ENCODE measurements around the gene PLEKHA3.
"Not testable (repeated sequence)": the region's sequence is repeated elsewhere in the genome, so short reads cannot be mapped to it uniquely, and the experiment has no call there.

PLEKHA3 gene

DNA sequence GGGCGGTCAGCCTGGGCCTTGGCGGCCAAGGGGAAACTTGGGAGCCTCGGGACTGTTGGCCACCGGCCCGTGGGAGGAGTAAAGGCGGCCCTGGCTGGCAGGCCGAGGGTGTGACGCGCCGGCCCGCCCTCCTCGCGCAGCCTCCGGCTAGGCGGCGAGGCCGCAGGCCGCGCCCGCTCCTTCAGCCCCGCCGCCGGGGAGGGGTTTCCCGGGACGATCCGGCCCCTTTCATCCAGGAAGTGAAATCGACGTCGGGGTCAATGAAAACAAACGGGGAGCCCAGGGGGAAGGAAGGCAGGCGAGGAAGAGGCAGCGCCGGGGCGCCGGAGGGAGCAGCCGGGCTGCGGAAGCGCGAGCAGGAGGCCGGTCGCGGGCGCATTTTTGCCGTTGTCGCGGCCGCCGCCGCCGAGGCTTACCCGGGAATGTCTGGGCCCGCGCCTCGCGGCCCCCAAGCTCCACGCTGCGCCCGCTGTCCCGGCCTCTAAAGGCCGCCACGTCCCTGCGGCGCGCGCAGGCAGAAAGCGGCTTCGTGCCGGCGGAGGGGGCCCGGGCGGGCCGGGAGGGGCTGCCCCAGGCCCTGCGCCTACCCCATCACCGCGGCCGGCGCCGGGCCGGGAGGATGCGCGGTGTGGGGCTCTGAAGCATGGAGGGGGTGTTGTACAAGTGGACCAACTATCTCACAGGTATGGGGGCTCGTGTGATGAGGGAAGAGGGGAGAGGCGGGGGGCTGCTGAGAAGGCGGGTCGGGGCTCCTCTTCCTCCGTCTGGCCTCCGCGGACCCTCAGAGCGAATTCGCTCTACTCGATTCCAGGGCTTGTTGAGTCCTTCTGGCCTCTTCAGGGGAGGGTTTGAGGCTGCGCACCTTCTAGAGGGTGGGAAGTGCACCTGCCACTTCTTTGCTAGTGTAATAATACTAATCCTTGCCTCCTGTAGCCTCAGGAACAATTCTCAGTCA is at the start of gene PLEKHA3:
Gene PLEKHA3 (plus strand): TSS at position 231 of the 955 bp plus-strand sequence. CDS start 413 bp downstream, at position 644.
- no peak for DNase-seq

DNA sequence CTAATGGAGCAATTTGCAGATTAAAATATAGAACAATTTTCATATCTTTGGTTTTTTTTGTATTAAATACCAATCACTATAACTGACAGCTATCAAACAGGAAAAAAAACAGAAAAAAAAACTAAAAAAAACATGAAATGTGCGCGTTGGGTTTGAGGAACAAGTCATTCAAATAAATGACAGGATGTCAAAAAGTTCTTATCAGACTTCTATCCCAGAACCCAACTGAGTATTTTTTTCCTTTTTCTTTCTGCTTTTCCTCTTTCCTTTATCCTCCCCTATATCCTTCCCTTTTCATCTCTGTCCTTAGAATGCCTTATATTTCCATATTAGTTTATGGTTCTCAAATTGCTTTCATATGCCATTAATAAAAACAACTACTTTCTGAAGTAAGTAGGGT is 43.6 kb upstream of the PLEKHA3 start:
- no peak for DNase-seq

DNA sequence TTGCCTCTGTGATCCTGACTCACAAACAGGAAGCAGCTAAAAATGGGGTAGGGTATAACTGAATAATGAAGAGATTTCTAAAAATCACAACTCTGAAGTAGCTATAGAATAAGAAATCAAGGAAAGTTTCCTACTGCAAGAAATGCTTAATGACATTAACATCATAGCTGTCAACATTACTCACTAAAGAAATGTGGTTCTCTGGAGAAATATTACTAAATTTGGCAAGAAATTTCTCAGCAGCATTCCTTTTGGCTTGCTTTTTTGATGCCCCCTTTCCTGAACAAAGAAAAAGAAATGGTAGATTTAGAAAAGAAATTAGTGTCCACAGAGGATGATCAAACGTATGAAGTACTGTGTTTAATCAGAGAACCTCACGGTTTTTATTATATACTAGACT is 38.8 kb upstream of the PLEKHA3 start:
- DNase-seq: no peak

DNA sequence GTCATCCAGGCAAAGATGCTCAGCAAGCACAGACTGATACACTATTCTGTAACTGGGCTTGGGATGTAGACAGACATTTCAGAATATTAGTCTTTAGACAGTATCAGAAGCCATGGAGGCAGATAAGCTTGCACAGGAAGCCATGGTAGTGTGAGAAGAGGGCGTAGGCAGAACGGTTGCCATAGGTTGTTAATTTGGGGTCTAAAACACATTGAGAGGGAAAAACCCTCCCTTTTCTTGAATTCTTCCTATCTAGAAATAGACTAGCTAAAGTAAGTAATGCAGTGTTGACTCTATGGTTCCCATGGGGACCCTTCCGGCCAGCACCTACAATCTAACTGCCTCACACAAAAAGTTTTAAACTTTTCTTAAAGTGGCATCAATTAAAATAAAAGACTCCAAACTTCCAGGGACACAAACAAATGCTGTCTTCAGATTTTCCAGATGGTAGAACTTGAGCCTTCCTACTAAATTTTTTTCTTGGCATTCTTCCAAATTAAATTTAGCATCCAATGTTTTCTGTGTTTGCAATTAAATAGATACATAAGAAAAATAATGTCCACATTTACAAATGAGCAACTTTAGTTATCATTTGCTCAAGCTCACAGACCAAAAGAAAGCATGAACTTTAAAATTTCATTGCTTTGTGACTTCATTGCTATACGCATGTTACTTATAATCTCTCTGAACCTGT is 31.1 kb upstream of the PLEKHA3 start:
- no peak for DNase-seq

DNA sequence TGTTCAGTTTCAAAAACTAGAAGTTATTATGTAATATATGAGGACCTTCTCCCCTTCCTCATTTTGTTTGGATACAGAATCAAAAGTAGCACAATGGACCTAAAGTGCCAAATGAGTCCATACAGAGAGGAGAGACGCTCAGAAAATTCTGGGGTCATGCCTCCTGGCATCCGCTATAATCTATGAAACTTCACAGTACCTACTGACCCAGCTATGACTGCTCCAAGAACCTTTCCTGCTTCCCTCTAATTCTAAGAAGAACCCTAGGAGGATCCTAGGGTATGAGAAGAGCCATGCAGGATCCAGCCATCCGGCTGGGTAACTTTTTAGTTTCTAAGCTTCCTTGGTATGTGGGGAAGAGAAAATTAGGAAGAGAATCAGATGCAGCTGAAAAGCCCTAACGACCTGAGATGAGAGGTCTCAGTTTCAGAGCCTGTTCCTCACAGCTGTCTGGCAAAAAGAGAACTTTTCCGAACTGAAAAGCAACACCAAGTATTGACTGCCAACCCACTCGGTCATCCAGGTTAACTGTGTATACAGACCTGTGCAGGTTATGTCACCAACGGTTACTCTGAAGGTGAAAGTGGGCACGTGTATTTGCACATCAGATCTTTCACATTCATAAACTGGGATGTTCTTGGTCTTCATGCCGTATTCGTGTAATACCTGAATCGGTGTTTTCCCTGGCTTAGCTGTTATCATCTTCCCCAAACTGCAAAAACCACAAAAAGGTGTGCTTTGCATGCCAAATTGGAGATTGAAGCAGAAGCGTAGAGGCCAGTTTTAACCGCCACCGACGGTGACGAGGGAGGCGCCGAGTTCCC is 30.3 kb upstream of the PLEKHA3 start:
- no peak for DNase-seq

DNA sequence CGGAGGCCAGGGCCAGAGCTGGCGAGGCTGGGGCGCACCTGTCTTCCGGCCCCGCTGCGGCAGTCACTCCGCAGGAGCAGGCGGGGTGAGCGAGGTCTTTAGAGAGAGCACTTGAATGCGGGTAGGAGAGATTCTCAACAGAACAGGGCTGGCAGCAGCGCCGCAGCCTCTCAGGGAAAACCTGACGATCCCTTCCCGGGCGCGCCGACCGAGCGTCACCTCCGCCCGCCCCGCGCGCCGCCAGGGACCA is 29.8 kb upstream of the PLEKHA3 start:
- peak; percentile 22 for DNase-seq

DNA sequence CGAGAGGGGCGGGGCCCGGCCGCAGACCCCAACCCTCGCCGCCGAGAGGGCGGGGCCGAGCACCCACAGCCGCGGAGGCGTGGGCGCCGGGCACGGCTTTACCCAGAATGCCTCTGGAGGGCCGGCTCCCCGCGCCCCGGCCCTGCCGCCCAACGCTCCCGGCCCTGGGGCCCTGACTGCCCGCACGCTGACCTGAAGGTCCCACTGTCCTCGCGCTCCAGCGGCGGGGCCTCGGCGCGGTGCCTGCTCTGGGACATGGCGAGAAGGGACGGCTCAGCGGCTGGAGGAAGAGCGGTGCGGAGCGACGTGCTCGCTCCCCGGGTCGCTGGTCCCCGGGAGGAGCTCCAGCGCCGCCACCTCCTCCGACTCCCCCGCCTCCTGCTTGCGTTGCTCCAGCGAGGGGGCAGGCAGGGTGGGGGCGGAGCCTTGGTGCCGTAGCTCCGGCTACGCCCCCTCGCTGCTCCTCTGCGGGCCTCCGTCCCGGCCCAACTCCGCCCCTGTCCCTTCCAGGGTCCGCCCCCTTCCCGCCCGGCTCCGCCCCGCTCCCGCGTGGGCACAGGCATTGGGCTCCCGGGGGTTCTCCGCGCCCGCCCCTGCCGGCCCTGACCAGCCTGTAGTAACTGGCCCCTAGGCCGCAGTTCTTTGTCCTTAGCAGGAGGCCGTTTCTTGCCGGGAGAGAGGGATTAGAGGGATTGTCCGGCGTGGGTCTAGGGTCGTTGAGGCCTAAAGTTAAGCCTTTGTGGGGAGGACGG is 29.3 kb upstream of the PLEKHA3 start, which contains the start of the genes PJVK and PRKRA:
Gene PJVK (plus strand): TSS at position 605 of the 752 bp plus-strand sequence. CDS start 2,032 bp downstream, outside the sequence.
Gene PRKRA (minus strand): TSS at position 402 of the 752 bp plus-strand sequence. CDS start 145 bp downstream, at position 257.
- DNase-seq: peak; percentile 8

DNA sequence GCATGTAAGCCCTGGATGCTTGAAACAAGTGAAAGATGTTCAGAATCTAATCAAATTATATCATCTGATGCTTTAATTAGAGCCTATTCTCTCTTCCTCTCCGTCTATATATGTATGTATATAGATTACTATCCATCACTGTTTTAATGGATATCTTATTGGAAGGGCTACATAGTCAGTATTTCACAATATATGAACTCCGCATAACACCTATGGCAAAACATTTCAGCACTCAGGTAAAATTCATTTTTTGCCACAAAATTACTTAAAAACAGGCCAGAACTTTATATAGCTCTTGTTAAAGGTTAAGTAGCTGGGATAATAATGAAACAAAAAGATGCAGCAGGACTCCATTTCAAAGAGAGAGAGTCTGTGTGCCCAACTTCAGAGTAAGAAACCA is 27.9 kb upstream of the PLEKHA3 start:
- no peak for DNase-seq

DNA sequence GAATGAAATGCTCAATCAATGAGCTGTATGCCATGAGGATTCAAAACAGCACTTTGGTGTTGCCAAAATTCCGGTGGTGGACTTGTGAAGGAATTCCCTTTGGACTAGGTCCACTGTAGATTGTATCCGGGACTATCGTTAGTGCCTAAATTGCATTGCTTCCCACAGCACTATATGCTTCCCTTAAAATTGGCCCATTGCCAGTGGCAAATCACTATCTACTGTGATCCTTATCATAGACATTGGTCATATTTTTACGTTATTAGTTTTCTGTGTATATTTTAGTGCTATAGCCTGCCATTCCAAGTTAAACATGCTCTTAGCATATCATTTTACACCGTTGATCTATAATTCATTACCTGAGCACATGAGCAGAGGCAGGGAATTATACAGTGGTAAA is 27.4 kb upstream of the PLEKHA3 start:
- no peak for DNase-seq

DNA sequence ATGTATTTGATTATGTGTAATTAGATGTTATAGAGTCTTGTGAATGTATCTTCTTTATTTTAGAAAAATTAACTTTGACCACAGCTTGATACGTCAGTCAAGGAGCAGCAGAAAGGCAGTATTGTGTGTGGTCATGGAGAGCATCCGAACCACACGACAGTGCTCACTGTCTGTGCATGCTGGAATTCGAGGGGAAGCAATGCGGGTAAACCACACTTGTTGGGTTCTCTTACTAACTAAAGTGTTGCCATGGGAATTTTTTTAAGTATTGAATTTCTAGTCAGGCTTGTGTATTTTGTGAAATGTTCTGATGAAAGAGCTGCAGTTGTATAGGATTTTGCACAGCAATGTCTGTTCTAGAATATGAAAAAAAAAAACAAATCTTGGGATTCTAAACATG is 24.3 kb upstream of the PLEKHA3 start:
- DNase-seq: no peak

DNA sequence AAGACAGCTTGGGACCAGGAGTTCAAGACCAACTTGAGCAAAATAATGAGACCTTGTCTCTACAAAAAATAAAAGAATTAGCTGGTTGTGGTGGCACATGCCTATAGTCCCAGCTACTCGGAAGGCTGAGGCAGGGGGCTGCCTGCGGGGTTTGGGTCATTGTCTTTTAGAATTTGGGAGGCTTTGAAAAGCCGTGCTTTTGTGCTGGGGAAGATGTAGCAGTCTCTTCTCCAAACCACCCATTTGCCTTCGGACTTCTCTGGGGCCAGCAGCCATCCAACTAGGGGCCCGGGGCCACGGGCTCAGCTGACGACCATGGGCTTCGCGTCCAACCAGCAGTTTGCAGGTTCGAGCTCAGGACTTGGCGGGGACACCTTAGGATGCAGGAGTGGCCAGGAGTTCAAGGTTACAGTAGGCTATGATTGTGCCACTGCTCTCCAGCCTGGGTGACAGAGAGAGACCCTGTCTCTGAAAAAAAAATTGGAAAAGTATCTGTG is 22.8 kb upstream of the PLEKHA3 start:
- no peak for DNase-seq

DNA sequence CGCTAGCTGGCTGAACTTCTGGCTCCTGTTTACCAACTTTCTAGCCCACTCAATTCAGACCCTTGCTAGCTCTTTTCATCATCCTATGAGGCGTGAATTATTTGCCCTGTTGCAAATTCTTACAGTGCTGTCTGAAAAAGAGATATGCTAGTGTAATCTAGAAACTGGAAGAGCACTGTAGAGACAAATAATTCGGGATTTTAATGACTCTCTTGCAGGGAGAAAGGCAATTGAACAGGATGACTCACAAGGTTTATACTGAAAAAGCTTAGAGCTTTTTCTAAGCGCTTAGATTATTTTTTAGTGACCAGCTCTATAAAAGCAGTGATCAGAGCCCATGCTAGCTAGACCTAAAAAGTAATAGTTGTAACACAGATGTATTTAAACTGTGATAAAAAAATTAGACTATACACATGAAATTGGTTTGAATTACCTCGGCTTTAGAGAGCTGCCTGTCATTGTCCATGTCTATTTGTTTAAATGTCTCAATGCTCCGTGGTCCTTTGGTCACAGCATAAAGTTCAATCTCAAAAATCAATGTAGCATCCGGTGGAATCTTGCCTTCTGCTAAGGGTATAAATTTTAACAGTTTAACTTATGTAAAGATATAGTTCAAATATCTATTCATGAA is 10.9 kb upstream of the PLEKHA3 start:
- DNase-seq: no peak

DNA sequence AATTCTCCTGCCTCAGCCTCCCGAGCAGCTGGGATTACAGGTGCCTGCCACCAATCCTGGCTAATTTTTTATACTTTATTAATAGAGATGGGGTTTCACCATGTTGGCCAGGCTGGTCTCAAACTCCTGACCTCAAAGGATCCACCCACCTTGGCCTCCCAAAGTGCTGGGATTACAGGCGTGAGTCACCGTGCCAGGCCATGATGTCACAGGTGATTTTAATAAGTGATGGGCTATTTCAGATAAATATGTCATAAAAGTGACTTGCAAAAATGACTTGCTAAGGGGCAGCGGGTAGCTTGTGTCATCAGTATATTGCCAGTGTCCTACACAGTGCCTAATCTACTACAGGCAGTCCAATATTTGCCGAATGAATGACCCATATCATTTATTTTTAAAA is 8.9 kb upstream of the PLEKHA3 start:
- DNase-seq: not testable (repeated sequence)

DNA sequence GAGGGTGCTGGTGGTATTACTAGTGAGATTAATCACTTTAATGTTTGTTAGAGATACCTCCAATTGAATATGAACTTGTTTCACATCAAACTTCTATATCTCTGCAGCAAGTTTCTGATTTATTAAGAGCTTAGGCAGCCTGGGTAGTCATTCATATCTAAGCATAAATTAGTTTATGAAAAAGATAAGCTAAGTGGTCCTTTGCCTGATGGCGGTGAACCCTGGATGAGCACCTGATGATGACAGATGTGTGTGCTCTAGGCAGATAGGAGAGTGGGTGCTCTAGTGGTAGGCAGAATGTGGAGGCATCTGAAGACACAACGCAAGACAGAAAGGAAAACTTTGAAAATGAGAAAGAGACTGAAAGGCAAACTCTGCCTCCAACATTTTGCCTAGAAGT is 6.9 kb upstream of the PLEKHA3 start:
- no peak for DNase-seq

DNA sequence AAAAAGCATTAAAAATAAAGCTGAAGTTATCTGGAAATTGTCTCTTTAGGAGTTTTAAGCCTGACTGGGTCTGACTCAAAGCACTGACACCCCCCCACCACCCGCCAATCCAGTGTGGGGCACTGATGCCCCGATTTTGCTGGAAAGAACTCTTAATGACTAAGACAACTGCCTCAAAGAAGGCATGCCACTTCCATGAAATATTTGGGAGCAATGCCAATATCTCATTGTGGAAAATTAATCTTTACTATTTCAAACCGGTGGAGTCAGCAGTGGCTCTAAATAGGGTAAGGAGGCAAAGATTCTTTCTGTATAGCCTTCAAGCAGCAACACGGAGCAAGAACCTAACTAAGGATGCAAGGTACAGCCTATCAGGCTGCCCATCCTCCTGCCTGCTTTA is 6.3 kb upstream of the PLEKHA3 start:
- DNase-seq: no peak

DNA sequence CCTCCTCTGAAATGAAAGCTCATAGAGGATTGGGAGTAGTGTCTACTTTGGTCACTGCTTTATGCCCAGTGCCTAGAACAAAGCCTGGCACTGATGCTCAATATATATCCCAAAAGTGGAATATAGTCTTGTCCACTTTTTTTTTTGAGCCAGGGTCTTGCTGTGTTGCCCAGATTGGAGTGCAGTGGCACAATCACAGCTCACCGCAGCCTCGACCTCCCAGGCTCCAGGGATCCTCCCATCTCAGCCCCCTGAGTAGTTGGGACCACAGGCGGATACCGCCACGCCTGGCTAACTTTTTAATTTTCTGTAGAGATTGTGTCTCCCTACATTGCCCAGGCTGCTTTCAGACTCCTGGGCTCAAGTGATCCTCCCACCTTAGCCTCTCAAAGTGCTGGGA is 5.7 kb upstream of the PLEKHA3 start:
- no peak for DNase-seq

DNA sequence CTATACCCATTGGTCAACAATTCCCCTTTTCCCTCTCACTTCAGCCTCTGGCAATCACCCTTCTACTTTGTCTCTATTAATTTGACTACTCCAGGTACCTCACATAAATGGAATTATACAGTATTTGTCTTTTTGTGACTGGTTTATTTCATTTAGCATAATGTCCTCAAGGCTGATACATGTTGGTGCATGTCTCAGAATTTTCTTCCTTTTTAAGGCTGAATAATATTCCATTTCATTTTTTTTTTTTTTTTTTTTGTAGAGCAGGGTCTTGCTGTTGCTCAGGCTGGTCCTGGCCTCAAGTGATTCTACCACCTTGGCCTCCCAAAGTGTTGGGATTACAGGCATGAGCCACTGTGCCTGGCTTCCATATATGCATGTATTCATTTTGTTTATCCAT is 3.8 kb upstream of the PLEKHA3 start:
- DNase-seq: no peak

DNA sequence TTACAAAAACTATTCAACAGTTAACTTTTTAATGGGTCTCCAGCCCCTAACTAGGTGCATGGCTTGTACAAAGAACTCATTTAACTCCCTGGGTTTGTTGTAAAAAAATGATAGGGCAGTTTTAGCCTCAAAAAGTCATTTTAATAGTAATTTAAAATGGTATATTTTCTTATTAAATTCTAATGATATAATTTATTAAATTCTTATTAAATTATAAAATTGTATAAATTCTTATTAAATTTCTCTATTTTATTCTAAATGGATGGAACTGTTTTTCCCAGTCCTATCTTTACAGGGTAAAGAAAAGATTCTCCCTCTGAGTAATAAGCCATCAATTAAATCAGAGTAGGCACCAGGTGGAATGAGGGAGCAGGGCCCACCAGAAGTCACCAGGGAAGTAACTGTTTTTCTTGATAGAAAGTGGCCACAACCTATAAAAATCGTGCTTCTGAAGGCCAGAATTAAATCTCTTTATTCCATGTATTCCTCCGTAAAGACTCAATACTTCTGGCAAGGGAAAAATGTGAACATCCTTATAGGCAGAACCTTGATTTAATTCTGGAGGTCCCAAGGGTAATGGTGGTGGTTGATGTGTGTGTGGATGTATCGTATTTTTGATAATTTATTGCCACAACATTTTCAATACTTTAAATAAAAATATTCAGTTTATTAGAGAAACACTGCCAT is 2.7 kb upstream of the PLEKHA3 start:
- DNase-seq: no peak

DNA sequence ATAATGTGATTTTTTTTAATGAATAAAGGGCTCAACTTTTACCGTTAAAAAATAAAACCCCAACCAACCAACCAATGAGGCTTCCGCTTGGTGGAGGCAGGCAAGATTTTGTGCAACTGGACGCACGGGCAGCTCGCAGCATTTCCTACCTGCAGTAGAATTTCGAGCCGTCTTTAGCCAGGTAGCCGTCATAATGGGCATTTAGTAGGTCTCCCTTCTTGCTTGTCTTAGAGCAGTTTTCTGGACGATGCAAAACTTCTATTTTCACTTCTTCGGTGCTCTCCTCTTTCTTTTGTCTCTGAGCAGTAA is 2.2 kb upstream of the PLEKHA3 start:
- no peak for DNase-seq

DNA sequence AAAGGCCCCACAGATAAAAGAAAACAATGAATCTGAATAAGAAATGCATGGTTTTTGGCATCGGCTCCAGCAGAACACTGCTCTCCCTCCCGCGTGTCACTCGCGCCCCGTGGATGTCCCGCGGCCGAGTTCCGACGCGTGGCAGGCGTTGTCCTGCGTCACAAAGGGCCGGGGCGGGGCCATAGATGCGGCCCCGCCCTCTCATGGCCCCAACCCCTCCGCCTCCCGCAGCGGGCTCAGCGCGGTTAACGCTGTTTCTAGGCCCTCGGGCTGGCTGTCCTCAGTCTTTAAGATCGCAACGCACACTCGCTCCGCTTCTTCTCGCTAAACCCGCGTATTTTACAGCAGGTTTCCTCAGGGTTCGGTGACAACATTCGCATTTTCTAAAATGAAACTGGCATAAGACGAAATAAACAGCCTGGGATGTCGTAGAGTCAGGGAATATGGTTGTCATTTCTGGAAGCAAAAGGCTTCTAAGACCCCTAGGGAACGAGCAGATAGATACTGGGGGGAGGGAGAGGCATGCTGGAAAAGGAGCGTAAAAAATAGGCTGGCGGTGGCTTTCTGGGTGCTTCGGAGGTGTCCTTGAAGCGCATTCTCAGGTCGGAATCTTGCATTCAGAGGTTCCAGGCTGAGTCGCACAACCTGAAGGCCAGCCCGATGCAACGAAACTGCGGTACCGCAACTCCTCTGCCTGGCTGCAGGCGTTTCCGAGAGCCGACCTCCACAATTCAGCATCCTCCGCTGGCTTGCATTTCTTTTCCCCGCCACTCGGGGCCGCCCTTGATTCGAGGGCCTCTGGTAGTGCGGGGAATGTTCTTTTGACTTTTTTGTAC is 1.6 kb upstream of the PLEKHA3 start, which contains the start of gene FKBP7:
Gene FKBP7 (minus strand): TSS at position 162 of the 836 bp plus-strand sequence. CDS start 101 bp downstream, at position 61.
- no peak for DNase-seq
